HepG2 (cell line): ENCODE results near the gene UBXN6. TPM values are rescaled to one million over a fixed set of nuclear protein-coding genes. Genes with fewer than 3 reads are reported as not detected.
A peak's percentile ranks its signal among the peaks of the same experiment; 100 is the strongest.

Experiments
- CENPT ChIP-seq: sonication (generic); formaldehyde crosslinking; IDR thresholded peaks from 2 replicates; pipeline ENCODE4 v1.8.0; 2022; ENCODE audit warnings: low read depth, mild to moderate bottlenecking, moderate library complexity, missing genetic modification reagents
- CHCHD3 ChIP-seq: sonication (generic); formaldehyde crosslinking; IDR thresholded peaks from 2 replicates; pipeline ENCODE4 v1.8.0; 2022; ENCODE audit warnings: mild to moderate bottlenecking, missing genetic modification reagents, moderate library complexity
- FIP1L1 ChIP-seq: fragments of 200-400 bp; formaldehyde crosslinking; IDR thresholded peaks from 2 replicates; pipeline ENCODE4 v1.6.1; 2018; ENCODE audit warnings: low read depth, mild to moderate bottlenecking, low read length, moderate library complexity, borderline replicate concordance; ENCODE audit not compliant: insufficient read depth
- FOXO1 ChIP-seq: sonication (generic); formaldehyde crosslinking; IDR thresholded peaks from 2 replicates; pipeline ENCODE4 v1.4.0; 2020; ENCODE audit warnings: missing genetic modification reagents
- KDM5B ChIP-seq: sonication (generic); formaldehyde crosslinking; IDR thresholded peaks from 2 replicates; pipeline ENCODE4 v1.4.0; 2020; ENCODE audit warnings: missing genetic modification reagents, mild to moderate bottlenecking, borderline replicate concordance
- MZF1 ChIP-seq: sonication (generic); formaldehyde crosslinking; IDR thresholded peaks from 2 replicates; pipeline ENCODE4 v1.8.1; 2023; ENCODE audit warnings: mild to moderate bottlenecking, missing genetic modification reagents, borderline replicate concordance
- SMC3 ChIP-seq: IDR thresholded peaks from 2 replicates; pipeline ENCODE4 v1.6.1; 2011; ENCODE audit warnings: low read length, improper control_type of control experiment
- SP140L ChIP-seq: sonication (generic); formaldehyde crosslinking; IDR thresholded peaks from 2 replicates; pipeline ENCODE4 v1.4.0; 2020; ENCODE audit warnings: missing genetic modification reagents, borderline replicate concordance
- UBTF ChIP-seq: sonication (generic); formaldehyde crosslinking; IDR thresholded peaks from 2 replicates; pipeline ENCODE4 v1.4.0; 2020; ENCODE audit warnings: mild to moderate bottlenecking, missing genetic modification reagents
- ZBTB25 ChIP-seq: IDR thresholded peaks from 2 replicates; pipeline ENCODE4 v1.6.1; 2018; ENCODE audit warnings: missing genetic modification reagents
- ZMAT3 ChIP-seq: sonication (generic); formaldehyde crosslinking; conservative IDR thresholded peaks from 2 replicates; pipeline ENCODE4 v1.7.0; 2021; ENCODE audit warnings: missing genetic modification reagents
- ZMAT5 ChIP-seq: sonication (generic); formaldehyde crosslinking; IDR thresholded peaks from 2 replicates; pipeline ENCODE4 v1.5.0; 2020; ENCODE audit warnings: mild to moderate bottlenecking, low read depth, missing genetic modification reagents, borderline replicate concordance
- ZNF18 ChIP-seq: sonication (generic); formaldehyde crosslinking; IDR thresholded peaks from 2 replicates; pipeline ENCODE4 v1.8.0; 2022; ENCODE audit warnings: mild to moderate bottlenecking, missing genetic modification reagents; ENCODE audit not compliant: insufficient replicate concordance
- ZNF280D ChIP-seq: sonication (generic); formaldehyde crosslinking; IDR thresholded peaks from 2 replicates; pipeline ENCODE4 v1.5.1; 2020; ENCODE audit warnings: mild to moderate bottlenecking, missing genetic modification reagents
- ZNF335 ChIP-seq: sonication (generic); formaldehyde crosslinking; IDR thresholded peaks from 2 replicates; pipeline ENCODE4 v1.4.0; 2020; ENCODE audit warnings: missing genetic modification reagents
- ZNF543 ChIP-seq: sonication (generic); formaldehyde crosslinking; IDR thresholded peaks from 2 replicates; pipeline ENCODE4 v1.4.0; 2020; ENCODE audit warnings: mild to moderate bottlenecking, missing genetic modification reagents
- ZNF556 ChIP-seq: sonication (generic); formaldehyde crosslinking; IDR thresholded peaks from 2 replicates; pipeline ENCODE4 v1.4.0; 2020; ENCODE audit warnings: mild to moderate bottlenecking, missing genetic modification reagents, borderline replicate concordance
- ZNF605 ChIP-seq: sonication (generic); formaldehyde crosslinking; IDR thresholded peaks from 2 replicates; pipeline ENCODE4 v1.8.0; 2022; ENCODE audit warnings: mild to moderate bottlenecking, missing genetic modification reagents
- ZNF607 ChIP-seq: sonication (generic); formaldehyde crosslinking; IDR thresholded peaks from 2 replicates; pipeline ENCODE4 v1.5.1; 2020; ENCODE audit warnings: missing genetic modification reagents, mild to moderate bottlenecking, borderline replicate concordance
- ZNF780A ChIP-seq: sonication (generic); formaldehyde crosslinking; IDR thresholded peaks from 2 replicates; pipeline ENCODE4 v1.8.0; 2022; ENCODE audit warnings: mild to moderate bottlenecking, missing genetic modification reagents, moderate library complexity
- polyA plus RNA-seq, 8 experiments: library from polyadenylated mRNA; depleted of rRNA in 3 of 8; stranded (reverse) in 7 of 8; unstranded in 1 of 8; fragments of >200 nt; fragmentation: Illumina TruSeq in 4 of 8; extraction: Trizol in 4 of 8; gene quantifications; 2 replicates each; pipeline versions ENCODE4 v1.2.1 to v1.2.3, GENCODE V29; 2011 to 2016; ENCODE audit warnings: low read depth in 4 of 8, missing spikeins in 1 of 8, mixed read lengths in 1 of 8; ENCODE audit not compliant: insufficient read depth in 1 of 8
- total RNA-seq, 5 experiments: library from RNA; depleted of rRNA; stranded (reverse); fragments of >200 nt; fragmentation: Illumina TruSeq; extraction: Trizol; gene quantifications; 2 replicates each; pipeline ENCODE4 v1.2.3, GENCODE V29; 2016; ENCODE audit warnings: low read depth in 1 of 5

Gene UBXN6
- total and polyA plus RNA-seq, 2 of the 13 experiments (the other 11 are each of a cell fraction or from before 2014, with no cell fraction given), result 34.9 to 35.5 TPM

GRCh38 chr19:4400135-4400936 is 57.3 kb downstream of the UBXN6 start, which contains the start of gene SH3GL1 (continued):
- no peak for TF ChIP-seq ZNF607
- TF ChIP-seq CHCHD3 (CRISPR knock-in tag), result no peak
- peak; percentile 53; the same call in 1 of the 2 replicates for TF ChIP-seq FOXO1
- TF ChIP-seq CENPT (CRISPR knock-in tag), result no peak
- TF ChIP-seq KDM5B (CRISPR knock-in tag), result no peak; the same call in 1 of the 2 replicates
- no peak for TF ChIP-seq SP140L (CRISPR knock-in tag)
- TF ChIP-seq ZNF780A (CRISPR knock-in tag), result 0 out of 2 replicates have a peak, but pooled peaks have one; percentile 49
- peak; percentile 87 for TF ChIP-seq ZBTB25 (CRISPR knock-in tag)
- no peak for TF ChIP-seq FIP1L1
- TF ChIP-seq ZNF280D (CRISPR knock-in tag), result no peak
- TF ChIP-seq ZNF18 (CRISPR knock-in tag), result no peak
- TF ChIP-seq ZNF543 (CRISPR knock-in tag), result 0 out of 2 replicates have a peak, but pooled peaks have one; percentile 45
- no peak for TF ChIP-seq ZNF605 (CRISPR knock-in tag)
- TF ChIP-seq ZMAT3 (CRISPR knock-in tag), result peak; percentile 58
- peak; percentile 69; the same call in 1 of the 2 replicates for TF ChIP-seq ZNF556 (CRISPR knock-in tag)
- TF ChIP-seq ZNF335 (CRISPR knock-in tag), result peak; percentile 76; the same call in 1 of the 2 replicates
- TF ChIP-seq MZF1 (CRISPR knock-in tag), result no peak
- TF ChIP-seq SMC3, result peak; percentile 38; the same call in 1 of the 2 replicates
- TF ChIP-seq ZMAT5 (CRISPR knock-in tag), result no peak
- peak; percentile 57; the same call in 1 of the 2 replicates for TF ChIP-seq UBTF (CRISPR knock-in tag)
